ENCODE results near the gene NINJ2.

NINJ2 gene

GRCh38 chr12:537772-538171, 125.5 kb downstream of the NINJ2 start:
- in situ Hi-C loops (cut with MboI; ENCODE audit: low sequenced_read_pairs) = no loop called here

- in situ Hi-C loops (cut with MboI; ENCODE audit: low sequenced_read_pairs) = no loop called here
These were observed 126.4 kb downstream of the NINJ2 start for GRCh38 chr12:536751-537245.

GRCh38 chr12:535396-535795, 127.8 kb downstream of the NINJ2 start:
- in situ Hi-C loops (cut with MboI; ENCODE audit: low sequenced_read_pairs) = no loop called here

- in situ Hi-C loops (cut with MboI; ENCODE audit: low sequenced_read_pairs) = no loop called here
These were observed 129.0 kb downstream of the NINJ2 start for GRCh38 chr12:534216-534615.

- in situ Hi-C loops (cut with MboI; ENCODE audit: low sequenced_read_pairs) = no loop called here
These were observed 129.5 kb downstream of the NINJ2 start for GRCh38 chr12:533718-534117.

GRCh38 chr12:532908-533565, 130.2 kb downstream of the NINJ2 start:
- in situ Hi-C loops (cut with MboI; ENCODE audit: low sequenced_read_pairs) = no loop called here

- in situ Hi-C loops (cut with MboI; ENCODE audit: low sequenced_read_pairs) = no loop called here
These were observed 131.2 kb downstream of the NINJ2 start for GRCh38 chr12:531951-532585.

GRCh38 chr12:530821-531220, 132.4 kb downstream of the NINJ2 start:
- in situ Hi-C loops (cut with MboI; ENCODE audit: low sequenced_read_pairs) = no loop called here

- in situ Hi-C loops (cut with MboI; ENCODE audit: low sequenced_read_pairs) = no loop called here
These were observed 132.9 kb downstream of the NINJ2 start for GRCh38 chr12:530308-530707.

GRCh38 chr12:527729-528128, 135.5 kb downstream of the NINJ2 start:
- in situ Hi-C loops (cut with MboI; ENCODE audit: low sequenced_read_pairs) = no loop called here

GRCh38 chr12:527241-527640, 136.0 kb downstream of the NINJ2 start:
- in situ Hi-C loops (cut with MboI; ENCODE audit: low sequenced_read_pairs) = no loop called here

- in situ Hi-C loops (cut with MboI; ENCODE audit: low sequenced_read_pairs) = no loop called here
These were observed 137.2 kb downstream of the NINJ2 start for GRCh38 chr12:526089-526488.

- in situ Hi-C loops (cut with MboI; ENCODE audit: low sequenced_read_pairs) = no loop called here
These were observed 138.9 kb downstream of the NINJ2 start for GRCh38 chr12:524167-524951.

- in situ Hi-C loops (cut with MboI; ENCODE audit: low sequenced_read_pairs) = no loop called here
These were observed 140.4 kb downstream of the NINJ2 start for GRCh38 chr12:522692-523378.

GRCh38 chr12:520119-520518, 143.1 kb downstream of the NINJ2 start:
- in situ Hi-C loops (cut with MboI; ENCODE audit: low sequenced_read_pairs) = no loop called here

GRCh38 chr12:517538-517937, 145.7 kb downstream of the NINJ2 start:
- in situ Hi-C loops (cut with MboI; ENCODE audit: low sequenced_read_pairs) = no loop called here
